Astrocyte of the spinal cord (primary cell): Measurements from ENCODE around the gene FMN1.
A peak's percentile ranks its signal among the peaks of the same experiment; 100 is the strongest.
"Not testable (repeated sequence)": the region's sequence is repeated elsewhere in the genome, so short reads cannot be mapped to it uniquely, and the experiment has no call there.

Experiments
- DNase-seq: peaks from one replicate; pipeline ENCODE4 v3.0.0; 2011; ENCODE audit warnings: low read depth, low spot score
- H3K4me3 ChIP-seq: 2 replicates; pipeline ENCODE4 v1.5.1; 2011; ENCODE audit warnings: low read depth, mild to moderate bottlenecking, low read length, moderate library complexity
- CTCF ChIP-seq: IDR thresholded peaks from 2 replicates; pipeline ENCODE4 v1.5.1; 2012; ENCODE audit warnings: low read depth, mild to moderate bottlenecking, low read length, inconsistent platforms
- in situ Hi-C: cut with HindIII; loops from 2 replicates; pipeline ENCODE4 v1.10.0; 2017; ENCODE audit warnings: low sequenced_read_pairs

FMN1 gene

GRCh38 chr15:32851572-32851971, 342.9 kb downstream of the FMN1 start:
- no peak overlapping the region for H3K4me3 ChIP-seq
- peak; percentile 66 for DNase-seq
- in situ Hi-C loops: no loop called here
- no peak for TF ChIP-seq CTCF

DNA sequence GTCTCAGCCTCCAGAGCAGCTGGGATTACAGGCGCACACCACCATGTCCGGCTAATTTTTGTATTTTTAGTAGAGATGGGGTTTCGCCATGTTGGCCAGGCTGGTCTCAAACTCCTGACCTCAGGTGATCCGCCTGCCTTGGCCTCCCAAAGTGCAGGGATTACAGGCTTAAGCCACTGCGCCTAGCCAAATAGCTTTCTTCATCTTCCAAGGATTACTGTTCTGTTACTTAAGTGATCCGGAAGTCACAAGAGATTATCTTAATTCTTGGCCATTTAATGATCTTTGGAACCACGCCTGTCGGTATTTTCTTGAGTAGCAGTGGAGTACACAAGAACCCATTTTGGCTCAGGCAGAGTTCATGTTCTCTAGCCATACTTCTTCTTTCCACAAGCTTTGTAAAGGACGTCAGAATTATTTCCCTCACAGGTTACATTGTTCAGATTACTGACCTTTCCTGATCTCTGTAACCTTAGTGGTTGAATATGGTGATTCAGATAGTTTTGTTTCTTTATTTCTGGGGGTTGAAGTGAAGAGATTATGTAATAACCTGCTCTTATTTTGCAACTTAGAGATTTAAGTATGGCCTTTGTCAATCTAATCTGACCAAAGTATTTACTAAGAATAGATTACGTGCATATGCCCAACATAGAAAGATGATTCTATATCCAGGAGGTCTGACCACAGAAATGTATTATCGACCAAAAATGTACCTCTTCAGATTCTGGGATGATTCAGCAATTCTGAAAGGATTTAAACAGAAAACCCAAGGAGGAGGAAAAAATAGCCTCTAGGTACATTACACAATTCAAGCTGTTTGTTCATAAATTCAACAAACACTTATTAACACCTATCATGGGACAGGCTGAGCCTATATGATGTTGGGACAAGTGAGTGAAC, 344.5 kb downstream of the FMN1 start:
- peak; percentile 92 for DNase-seq
- in situ Hi-C loops: loop anchor here (25.0 kb wide), 1 partner anchor 87 kb away; no protein-coding TSS in a partner anchor
- no peak overlapping the region for H3K4me3 ChIP-seq
- TF ChIP-seq CTCF: no peak

DNA sequence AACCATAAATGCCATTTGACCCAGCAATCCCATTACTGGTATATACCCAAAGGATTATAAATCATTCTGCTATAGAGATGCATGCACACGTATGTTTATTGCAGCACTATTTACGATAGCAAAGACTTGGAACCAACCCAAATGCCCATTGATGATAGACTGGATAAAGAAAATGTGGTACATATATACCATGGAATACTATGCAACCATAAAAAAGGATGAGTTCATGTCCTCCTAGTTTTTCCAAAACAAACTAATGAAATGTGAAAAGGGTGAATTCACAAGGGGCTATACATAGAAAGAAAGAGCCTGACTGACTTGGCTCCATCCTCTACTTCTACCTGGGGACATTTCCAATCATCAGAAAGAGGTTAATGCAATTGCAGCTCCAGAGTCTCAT, 347.8 kb downstream of the FMN1 start:
- not testable (repeated sequence) for H3K4me3 ChIP-seq, DNase-seq
- in situ Hi-C loops: loop anchor here (25.0 kb wide), 1 partner anchor 91 kb away; no protein-coding TSS in a partner anchor

- in situ Hi-C loops: loop anchor here (25.0 kb wide), 1 partner anchor 93 kb away; no protein-coding TSS in a partner anchor
- TF ChIP-seq CTCF: peak; percentile 70
- peak; percentile 65 for DNase-seq
- no peak overlapping the region for H3K4me3 ChIP-seq
Measured at GRCh38 chr15:32844118-32844711, 350.3 kb downstream of the FMN1 start.

DNA sequence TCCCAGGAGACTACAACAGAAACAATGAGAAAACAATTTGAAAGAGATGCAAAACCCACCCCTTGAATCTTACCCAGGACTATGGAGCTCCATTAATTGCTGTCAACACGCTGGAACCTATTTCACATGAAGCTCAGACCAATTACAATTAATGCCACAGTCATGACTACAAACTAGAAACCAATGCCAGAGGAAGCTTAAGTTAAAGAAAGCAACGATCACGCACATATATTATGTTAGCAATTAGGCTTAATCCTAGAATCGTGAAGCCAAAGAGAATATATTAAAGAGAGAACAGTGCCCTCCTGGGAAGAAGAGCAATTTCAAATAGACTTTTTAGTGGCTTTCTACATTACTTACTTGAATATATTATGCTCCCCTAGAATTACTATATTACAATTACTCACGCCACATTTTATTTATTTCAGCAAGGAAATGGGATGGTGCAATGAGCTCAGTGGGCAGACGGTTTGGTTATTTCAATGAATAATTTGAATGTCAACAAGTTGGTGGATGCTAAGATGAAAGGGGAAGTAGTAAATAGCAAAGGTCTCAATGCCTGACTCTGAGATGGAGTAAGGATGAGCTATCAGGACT, 351.2 kb downstream of the FMN1 start:
- no peak for DNase-seq
- TF ChIP-seq CTCF: no peak
- H3K4me3 ChIP-seq: no peak overlapping the region
- in situ Hi-C loops: loop anchor here (25.0 kb wide), 1 partner anchor 94 kb away; no protein-coding TSS in a partner anchor

DNA sequence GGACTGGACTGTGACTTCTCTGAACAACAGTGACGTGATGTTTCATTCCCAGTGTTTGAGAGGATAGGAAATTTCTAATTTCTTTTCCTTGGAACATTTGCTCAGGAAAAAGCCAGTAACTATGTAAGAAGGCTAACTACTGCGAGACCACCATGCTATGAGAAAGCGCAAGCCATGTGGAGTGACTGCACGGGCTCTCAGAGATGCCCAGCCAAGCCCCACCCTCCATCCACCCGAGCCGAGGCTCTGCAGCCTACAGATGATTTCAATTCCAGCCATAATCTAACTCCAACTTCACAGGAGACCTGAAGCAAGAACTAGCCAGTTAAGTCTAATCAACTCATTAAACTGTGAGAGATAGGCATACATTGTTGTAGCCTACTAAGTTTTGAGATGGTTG, 352.4 kb downstream of the FMN1 start:
- no peak for TF ChIP-seq CTCF
- no peak overlapping the region for H3K4me3 ChIP-seq
- in situ Hi-C loops: loop anchor here (25.0 kb wide), 1 partner anchor 95 kb away; no protein-coding TSS in a partner anchor
- DNase-seq: no peak
